Activated CD4-positive, alpha-beta memory T cell treated with anti-CD3 and anti-CD28 coated beads, Interleukin-2, amount 10 ng/mL, durations not matched to agents 7 days and 5 days (primary cell): ENCODE data around the gene USP40. TPM values are rescaled to one million over a fixed set of nuclear protein-coding genes. Genes with fewer than 3 reads are reported as not detected.

Source experiments
- CTCF ChIA-PET: fragments of 350-600 bp; sonication (Branson Sonifier 250); formaldehyde crosslinking; loops from one replicate; lab custom pipeline; 2021; ENCODE audit warnings: antibody characterized with exemption, inconsistent platforms; lab: Charles Lee
- POLR2A ChIA-PET: fragments of 350-600 bp; sonication (Branson Sonifier 250); formaldehyde crosslinking; loops from one replicate; lab custom pipeline; 2021; ENCODE audit warnings: antibody characterized with exemption; lab: Charles Lee
- DNase-seq: peaks from one replicate; pipeline ENCODE4 v3.0.0-alpha.2; 2020
- H3K27ac Mint-ChIP-seq: one replicate; pipeline ENCODE4 v1.8.0; 2021; ENCODE audit warnings: mild to moderate bottlenecking, mixed read lengths
- H3K27me3 Mint-ChIP-seq: one replicate; pipeline ENCODE4 v1.8.0; 2021; ENCODE audit warnings: mixed read lengths
- H3K36me3 Mint-ChIP-seq: one replicate; pipeline ENCODE4 v1.8.0; 2021; ENCODE audit warnings: low read depth, mixed read lengths
- H3K4me1 Mint-ChIP-seq: one replicate; pipeline ENCODE4 v1.8.0; 2021; ENCODE audit warnings: mixed read lengths
- H3K4me3 Mint-ChIP-seq: one replicate; pipeline ENCODE4 v1.8.0; 2021; ENCODE audit warnings: mild to moderate bottlenecking, mixed read lengths
- H3K9me3 Mint-ChIP-seq: one replicate; pipeline ENCODE4 v1.8.0; 2021; ENCODE audit warnings: mixed read lengths
- total RNA-seq, 2 experiments: library from RNA; stranded (reverse); gene quantifications; one replicate each; pipeline ENCODE4 v1.2.3, GENCODE V29; 2021

The USP40 gene
- total RNA-seq, 2 experiments from 2014 or later = 17.1 to 18.9 TPM

DNA sequence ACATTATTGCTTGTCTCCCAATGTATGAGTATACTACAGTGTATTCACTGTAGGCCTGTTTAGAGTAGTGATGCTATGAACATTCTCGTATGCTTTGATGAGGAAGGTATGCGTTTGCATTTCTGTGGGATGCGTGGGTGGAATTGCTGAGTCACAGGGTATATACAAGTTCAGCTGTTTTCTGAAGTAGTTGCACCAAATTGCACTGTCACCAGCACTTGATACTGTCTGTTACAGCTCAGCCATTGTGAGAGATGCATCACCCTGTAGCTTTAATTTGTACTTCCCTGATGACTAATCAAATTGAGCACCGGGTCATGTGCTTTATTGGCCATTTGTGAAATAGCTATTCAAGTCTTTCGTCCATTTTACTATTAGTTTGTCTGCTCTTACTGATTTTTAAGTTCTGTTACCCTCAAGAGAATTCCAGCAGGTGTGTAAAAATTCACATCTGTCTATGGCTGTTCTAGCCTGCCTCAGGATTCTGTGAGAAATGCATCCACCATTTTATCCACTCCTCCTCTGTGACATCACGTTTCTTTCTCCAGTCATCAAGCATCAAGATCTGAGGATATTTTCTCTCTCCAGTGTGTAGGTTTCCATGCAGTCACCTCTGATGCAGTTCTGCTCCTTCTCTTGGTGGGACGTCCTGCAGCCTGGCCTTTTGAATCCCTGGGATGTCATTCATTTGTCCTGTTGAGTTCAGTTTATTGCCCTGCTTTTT lies 139.8 kb downstream of the USP40 start:
- DNase-seq = peak; percentile 42
- Mint-ChIP-seq H3K27me3 (no peaks in the 10 kb centered on the region), H3K4me1 (peaks cover 84% of the 10 kb centered on the region), H3K36me3 (peaks cover 83% of the 10 kb centered on the region), H3K4me3 (no peak overlapping the region), H3K27ac (peak overlapping the region; percentile 9), H3K9me3 (peaks cover 12% of the 10 kb centered on the region)
- ChIA-PET CTCF (interaction anchor here (0.7 to 2.6 kb wide), 4 partner anchors 12 to 22 kb away, joined by 3 to 14 read pairs (median 4); no protein-coding TSS in a partner anchor), POLR2A (no interaction called here)

Other genes with a start within 250 kb of the USP40 start
- 10 to 100 TPM; 77.8 to 78.3 TPM for gene DGKD, start 212.3 kb downstream of the USP40 start, total RNA-seq
- not detected for gene UGT1A8, start 50.9 kb upstream of the USP40 start, total RNA-seq
- not detected for gene UGT1A10, start 69.7 kb upstream of the USP40 start, total RNA-seq
- gene UGT1A9, start 105.1 kb upstream of the USP40 start, total RNA-seq = not detected
- not detected for gene UGT1A7, start 115.1 kb upstream of the USP40 start, total RNA-seq
- not detected for gene UGT1A6, start 126.1 kb upstream of the USP40 start, total RNA-seq
- not detected for gene UGT1A5, start 146.1 kb upstream of the USP40 start, total RNA-seq
- not detected for gene UGT1A4, start 152.0 kb upstream of the USP40 start, total RNA-seq
- gene UGT1A3, start 162.3 kb upstream of the USP40 start, total RNA-seq = not detected
- gene UGT1A1, start 193.5 kb upstream of the USP40 start, total RNA-seq = not detected
- gene MROH2A, start 211.5 kb upstream of the USP40 start, total RNA-seq = not detected